NT2/D1 (cell line): ENCODE results near the gene ARRB1.

Experiments used
- SUZ12 ChIP-seq: IDR thresholded peaks from 2 replicates; pipeline ENCODE4 v1.6.1; 2011; ENCODE audit not compliant: insufficient read length, insufficient read depth; ENCODE audit errors: extremely low read depth
- YY1 ChIP-seq: IDR thresholded peaks from 2 replicates; pipeline ENCODE4 v1.6.1; 2011; ENCODE audit not compliant: insufficient read length, insufficient read depth
- ZNF274 ChIP-seq: IDR thresholded peaks from 2 replicates; pipeline ENCODE4 v1.6.1; 2011; ENCODE audit warnings: mild to moderate bottlenecking, low read depth, low read length

GRCh38 chr11:75271730-75272129, 79.7 kb downstream of the ARRB1 start:
- TF ChIP-seq ZNF274: no peak
- no peak for TF ChIP-seq YY1
- TF ChIP-seq SUZ12: no peak
